Stimulated activated CD8-positive, alpha-beta memory T cell treated with anti-CD3 and anti-CD28 coated beads, Interleukin-7, amount 100 ng/mL, for 24 hours (primary cell): ENCODE data around the gene VTA1.
"Not testable (repeated sequence)": the region's sequence is repeated elsewhere in the genome, so short reads cannot be mapped to it uniquely, and the experiment has no call there.

Experiments
- DNase-seq: peaks from one replicate; pipeline ENCODE4 v3.0.0-alpha.2; 2020; ENCODE audit warnings: low read depth

The VTA1 gene

GRCh38 chr6:142226731-142227130 lies 79.7 kb downstream of the VTA1 start:
- DNase-seq, result no peak

DNA sequence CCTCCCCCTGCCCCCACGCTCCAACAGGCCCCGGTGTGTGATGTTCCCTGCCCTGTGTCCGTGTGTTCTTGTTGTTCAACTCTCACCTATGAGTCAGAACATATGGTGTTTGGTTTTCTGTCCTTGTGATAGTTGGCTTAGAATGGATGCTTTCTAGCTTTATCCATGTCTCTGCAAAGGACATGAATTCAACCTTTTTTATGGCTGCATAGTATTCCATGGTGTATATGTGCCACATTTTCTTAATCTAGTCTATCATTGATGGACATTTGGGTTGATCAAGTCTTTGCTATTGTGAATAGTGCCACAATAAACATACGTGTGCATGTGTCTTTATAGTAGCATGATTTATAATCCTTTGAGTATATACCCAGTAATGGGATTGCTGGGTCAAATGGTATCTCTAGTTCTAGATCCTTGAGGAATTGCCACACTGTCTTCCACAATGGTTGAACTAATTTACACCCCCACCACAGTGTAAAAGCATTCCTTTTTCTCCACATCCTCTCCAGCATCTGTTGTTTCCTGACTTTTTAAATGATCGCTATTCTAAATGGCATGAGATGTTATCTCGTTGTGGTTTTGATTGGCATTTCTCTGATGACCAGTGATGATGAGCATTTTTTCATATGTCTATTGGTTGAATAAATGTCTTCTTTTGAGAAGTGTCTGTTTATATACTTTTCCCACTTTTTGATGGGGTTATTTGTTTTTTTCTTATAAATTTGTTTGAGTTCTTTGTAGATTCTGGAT lies 82.6 kb downstream of the VTA1 start:
- not testable (repeated sequence) for DNase-seq

DNA sequence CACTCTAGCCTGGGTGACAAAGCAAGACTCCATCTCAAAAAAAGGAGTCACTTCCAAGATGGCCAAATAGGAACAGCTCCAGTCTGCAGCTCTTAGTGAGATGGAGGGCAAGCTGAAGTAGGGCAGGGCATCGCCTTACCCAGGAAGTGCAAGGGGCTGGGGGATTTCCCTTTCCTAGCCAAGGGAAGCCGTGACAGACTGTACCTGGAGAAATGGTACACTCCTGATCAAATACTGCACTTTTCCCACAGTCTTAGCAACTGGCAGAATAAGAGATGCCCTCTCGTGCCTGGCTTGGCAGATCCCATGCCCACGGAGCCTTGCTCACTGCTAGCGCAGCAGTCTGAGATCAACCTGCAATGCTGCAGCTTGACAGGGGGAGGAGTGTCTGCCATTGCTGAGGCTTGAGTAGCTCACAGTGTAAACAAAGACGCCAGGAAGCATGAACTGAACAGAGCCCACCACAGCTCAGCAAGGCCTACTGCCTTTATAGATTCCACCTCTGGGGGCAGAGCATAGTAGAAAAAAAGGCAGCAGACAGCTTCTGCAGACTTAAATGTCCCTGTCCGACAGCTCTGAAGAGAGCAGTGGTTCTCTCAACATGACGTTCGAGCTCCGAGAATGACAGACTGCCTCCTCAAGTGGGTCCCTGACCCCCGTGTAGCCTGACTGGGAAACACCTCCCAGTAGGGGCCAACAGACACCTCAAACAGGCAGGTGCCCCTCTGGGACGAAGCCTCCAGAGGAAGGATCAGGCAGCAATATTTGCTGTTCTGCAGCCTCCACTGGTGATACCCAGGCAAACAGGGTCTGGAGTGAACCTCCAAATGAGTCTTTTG lies 85.4 kb downstream of the VTA1 start:
- DNase-seq, result peak; percentile 1

- DNase-seq, result no peak
Measured at GRCh38 chr6:142233945-142234682, 87.1 kb downstream of the VTA1 start.

- no peak for DNase-seq
Measured at GRCh38 chr6:142235272-142235671, 88.2 kb downstream of the VTA1 start.

- no peak for DNase-seq
Measured at GRCh38 chr6:142235791-142236190, 88.7 kb downstream of the VTA1 start.

GRCh38 chr6:142236691-142237090 lies 89.6 kb downstream of the VTA1 start:
- DNase-seq, result no peak

- DNase-seq, result no peak
Measured at GRCh38 chr6:142238881-142239280, 91.8 kb downstream of the VTA1 start.

DNA sequence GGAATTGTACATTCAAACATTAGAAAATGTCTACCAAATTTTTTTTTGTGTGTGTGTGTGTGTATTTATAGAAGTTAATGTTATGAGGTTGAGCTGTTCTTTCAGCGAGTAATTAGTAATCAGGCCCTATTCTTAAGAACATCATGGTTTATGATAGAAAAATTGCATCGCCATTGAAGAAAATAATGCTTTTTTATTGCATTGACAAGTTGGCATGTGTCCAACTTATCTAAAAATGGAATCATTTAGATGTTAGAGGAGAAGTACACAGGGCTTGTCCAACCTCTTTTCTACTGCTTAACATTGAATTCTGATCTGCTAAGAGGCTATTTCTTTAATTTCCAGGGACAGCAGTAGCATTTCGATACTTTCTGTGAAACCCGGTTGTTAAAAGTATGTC lies 93.1 kb downstream of the VTA1 start:
- DNase-seq, result no peak

DNA sequence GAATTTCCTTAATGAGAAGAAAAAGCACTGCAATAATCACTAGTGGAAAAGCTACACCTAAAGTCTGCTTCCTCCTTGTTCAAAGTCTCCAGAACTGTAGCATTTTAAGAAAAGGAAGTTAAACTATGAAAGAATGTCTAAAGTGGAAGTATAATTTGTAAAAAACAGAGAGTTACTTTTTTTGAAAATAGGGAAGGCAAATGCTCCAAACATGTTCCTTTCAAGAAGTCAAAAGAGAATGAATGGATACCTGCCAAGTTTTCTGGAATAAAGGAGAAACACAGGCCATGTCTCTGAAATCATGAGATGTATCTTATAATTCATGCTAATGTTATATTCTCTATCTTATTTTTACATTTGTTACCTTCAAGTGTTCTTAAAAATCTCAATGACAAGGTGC lies 94.0 kb downstream of the VTA1 start:
- no peak for DNase-seq

GRCh38 chr6:142242269-142242668 lies 95.2 kb downstream of the VTA1 start:
- DNase-seq, result no peak

DNA sequence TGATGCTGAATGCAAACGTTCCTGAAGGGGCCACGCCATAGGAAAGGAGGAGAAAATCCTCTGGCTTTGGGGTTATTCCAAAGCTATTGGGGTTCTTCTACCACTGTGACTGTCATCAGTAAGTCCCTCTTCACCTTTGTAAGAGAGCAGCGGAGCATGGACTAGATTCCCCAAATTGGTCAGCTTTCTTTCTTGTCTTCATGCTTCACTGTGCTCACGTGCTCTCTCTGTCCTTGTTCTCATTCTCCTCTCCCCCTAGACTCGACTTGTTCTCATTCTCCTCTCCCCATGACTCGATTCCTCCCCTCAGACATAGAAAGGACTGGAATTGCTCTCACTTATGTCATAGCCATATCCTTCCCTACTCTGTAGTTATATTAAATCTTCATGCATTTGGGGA lies 99.9 kb downstream of the VTA1 start:
- no peak for DNase-seq

- no peak for DNase-seq
Measured at GRCh38 chr6:142249266-142249665, 102.2 kb downstream of the VTA1 start.

GRCh38 chr6:142251930-142252445 lies 104.9 kb downstream of the VTA1 start:
- no peak for DNase-seq

- DNase-seq, result no peak
Measured at GRCh38 chr6:142254513-142254912, 107.5 kb downstream of the VTA1 start.

- no peak for DNase-seq
Measured at GRCh38 chr6:142255785-142256184, 108.7 kb downstream of the VTA1 start.

DNA sequence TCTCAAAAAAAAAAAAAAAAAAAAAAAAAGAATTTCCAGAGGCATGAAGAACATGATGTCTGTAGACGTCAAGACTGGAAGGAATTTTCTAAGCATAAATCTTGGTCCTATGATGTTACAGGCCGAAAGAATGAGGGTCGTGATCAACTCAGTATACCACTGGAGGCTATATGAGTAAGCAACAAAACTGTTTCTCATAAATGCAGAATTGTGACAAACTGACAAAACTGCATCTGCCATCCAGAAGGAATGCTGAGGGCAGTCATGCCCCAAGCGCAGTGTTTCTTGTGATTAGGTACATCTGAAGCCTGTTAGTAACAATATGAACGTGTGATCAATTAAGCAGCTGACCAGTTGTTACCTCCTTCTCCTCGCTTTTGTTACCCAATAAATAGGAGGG lies 111.2 kb downstream of the VTA1 start:
- no peak for DNase-seq

- DNase-seq, result no peak
Measured at GRCh38 chr6:142258757-142259156, 111.7 kb downstream of the VTA1 start.

DNA sequence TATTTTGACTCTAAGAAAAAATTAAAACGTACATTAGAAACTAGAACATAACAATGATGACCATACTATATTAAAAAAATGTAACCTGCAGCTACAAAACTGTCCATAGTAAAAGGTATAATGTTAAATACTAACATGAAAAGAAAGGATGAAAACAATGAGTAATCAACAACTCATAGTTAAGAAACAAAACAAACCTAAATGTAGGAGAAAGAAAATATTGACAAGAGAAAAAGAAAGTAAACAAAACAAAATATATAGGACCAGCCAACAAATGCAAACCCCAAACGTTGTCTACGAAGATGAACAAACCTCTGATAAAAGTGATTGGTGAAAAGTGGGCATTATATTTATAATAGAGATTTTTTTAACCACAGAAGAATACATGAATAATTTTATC lies 113.7 kb downstream of the VTA1 start:
- DNase-seq, result no peak

- no peak for DNase-seq
Measured at GRCh38 chr6:142262231-142262630, 115.2 kb downstream of the VTA1 start.

DNA sequence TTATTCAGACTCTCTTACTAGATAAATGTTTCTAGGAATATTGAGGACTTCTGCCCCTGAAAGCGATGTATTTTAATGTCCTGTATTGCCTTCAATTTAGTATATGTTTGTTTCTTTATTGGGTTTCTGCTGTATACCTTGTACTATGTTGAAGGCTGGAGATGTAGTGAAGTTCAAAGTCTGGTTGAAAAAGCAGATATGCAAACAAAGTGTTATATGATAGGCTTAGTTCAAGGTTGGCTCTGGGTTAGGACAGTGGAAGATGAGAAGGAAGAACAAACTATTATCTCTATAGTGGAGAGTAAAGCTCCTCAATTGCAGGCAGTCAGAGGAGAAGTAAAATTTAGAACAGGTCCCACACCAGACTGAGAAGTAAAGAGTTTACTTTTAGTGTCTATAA lies 118.4 kb downstream of the VTA1 start:
- no peak for DNase-seq

DNA sequence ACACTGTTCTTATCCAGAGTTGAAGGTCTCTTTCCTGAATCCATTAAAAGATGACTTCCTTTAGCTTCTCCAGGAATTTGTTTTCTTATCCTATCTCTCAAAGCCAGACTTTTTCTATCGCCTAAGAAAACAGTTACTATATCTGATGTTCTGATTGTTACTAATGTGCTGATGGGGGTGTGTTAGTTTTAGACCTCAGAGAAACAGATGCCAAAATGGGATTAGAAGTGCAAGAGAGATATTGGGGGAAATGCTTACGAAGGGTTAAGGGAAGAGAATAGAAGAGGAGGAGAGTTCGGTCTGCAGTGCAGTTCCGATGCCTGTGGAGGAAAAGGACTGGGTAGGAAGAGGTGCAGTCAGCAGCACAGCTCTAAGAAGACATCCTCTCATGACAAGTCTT lies 119.0 kb downstream of the VTA1 start:
- DNase-seq, result no peak

DNA sequence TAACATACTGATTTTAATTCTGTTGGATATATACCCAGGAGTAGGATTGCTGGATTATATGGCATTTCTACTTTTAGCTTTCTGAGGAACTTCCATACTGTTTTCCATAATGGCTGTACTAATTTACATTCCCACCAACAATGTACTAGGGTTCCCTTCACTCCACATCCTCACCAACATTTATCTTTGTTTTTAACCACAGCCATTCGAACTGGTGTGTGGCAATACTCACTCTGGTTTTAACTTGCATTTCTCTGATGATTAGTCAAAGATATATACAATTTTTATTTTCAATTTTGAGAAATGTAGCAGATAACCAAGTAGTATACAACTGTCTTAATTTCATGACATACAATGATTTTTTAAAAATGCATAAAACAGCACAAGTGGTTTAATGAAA lies 124.4 kb downstream of the VTA1 start:
- no peak for DNase-seq
